Pancreas (tissue), 10 donors: ENCODE results near the gene CCDC85C. TPM values are rescaled to one million over a fixed set of nuclear protein-coding genes. Genes with fewer than 3 reads are reported as not detected.

Source experiments
- ATAC-seq, 4 donors: fragments of 200-7000 bp; cut with Tn5 transposase; one replicate each; pipeline versions ENCODE4 v1.8.0 to v1.9.1; 2020; ENCODE audit warnings: mild to moderate bottlenecking in 4 of 4, moderate library complexity in 4 of 4
- DNase-seq, 6 donors: peaks; one replicate each; pipeline ENCODE4 v3.0.0-alpha.2; 2020
- FAIRE-seq: peaks from 2 replicates; lab custom pipeline; 2012; peaks lifted over from hg19 to GRCh38; lab: Jason Lieb, UNC
- H3K27ac ChIP-seq, 4 donors: fragments of 200-600 bp; sonication (generic); 1 replicate in 3 of 4; 2 replicates in 1 of 4; pipeline versions ENCODE4 v1.5.0 to v1.8.0; 2020
- H3K27me3 ChIP-seq, 4 donors: fragments of 200-600 bp; one replicate each; pipeline ENCODE4 v1.8.0; 2021
- H3K36me3 ChIP-seq, 3 donors: fragments of 200-600 bp; sonication (generic) in 1 of 3; one replicate each; pipeline versions ENCODE4 v1.5.0 to v1.8.0; 2020 to 2021
- H3K4me1 ChIP-seq, 3 donors: fragments of 200-600 bp; one replicate each; pipeline ENCODE4 v1.8.0; 2021
- H3K4me3 ChIP-seq, 4 donors: fragments of 200-600 bp; sonication (generic) in 2 of 4; one replicate each; pipeline versions ENCODE4 v1.5.0 to v1.8.0; 2020 to 2021
- H3K9me3 ChIP-seq, 4 donors: fragments of 200-600 bp; one replicate each; pipeline ENCODE4 v1.8.0; 2021
- CTCF ChIP-seq, 4 donors: fragments of 200-600 bp; sonication (generic) in 3 of 4; IDR thresholded peaks; one replicate each; pipeline versions ENCODE4 v1.5.0 to v1.8.0; 2021; ENCODE audit warnings: antibody characterized with exemption in 4 of 4
- WGBS, 2 donors: extraction: QIAGEN DNeasy Blood & Tissue Kit; methylation state at CpG; one replicate each; pipeline ENCODE4 v1.1.7; 2013; 5-methylcytosine and 5-hydroxymethylcytosine counted together
- intact Hi-C, 3 donors: fragments of 100-400 bp; cut with DNase I; formaldehyde crosslinking; loops; one replicate each; pipeline versions ENCODE4 v1.11.1 to v1.14.2; 2022
- polyA plus RNA-seq, 2 donors: library from polyadenylated mRNA; stranded (reverse); fragments of 200-250 nt; gene quantifications; one replicate each; pipeline ENCODE4 v1.2.3, GENCODE V29; 2013
- total RNA-seq, 6 donors: library from RNA; stranded (reverse); fragmentation: NEBNext Ultra II Directional in 4 of 6; extraction: Animal tissue kit (Norgen Biotek cat#: 25700) in 4 of 6; gene quantifications; one replicate each; pipeline versions ENCODE4 v1.2.1 to v1.2.4, GENCODE V29; 2021 to 2023
- donor health status: healthy with polysubstance abuse.
- donor health status: DM: no; HTN: no; CAD: no; lungs with moderate emphysema.
- donor health status: DM: no; HTN: no; CAD: no.
- donor health status: control.
- donor health status: control.
- donor health status: Bipolar disorder and iron deficiency.
- donor health status: DM: yes; HTN: yes; CAD: no.
- donor health status: DM: no; HTN: no; CAD: no.
- donor health status: DM: no; HTN: no; CAD: no.
- donor health status: DM: yes; HTN: yes; CAD: no.

Gene CCDC85C
- total and polyA plus RNA-seq, 8 donors: 9.5 to 22.2 (median 17.6) TPM

GRCh38 chr14:99468836-99469592, 135.0 kb downstream of the CCDC85C start:
- intact Hi-C loops: no loop called here
- 80 to 84% methylated on average over 8 of the region's 8 CpGs for WGBS, 2 donors
- no peak overlapping the region for H3K4me3 ChIP-seq
- no peaks in the 10 kb centered on the region for H3K9me3 ChIP-seq
- H3K27me3 ChIP-seq: no peaks in the 10 kb centered on the region
- no peak for TF ChIP-seq CTCF (IDR thresholded peaks at IDR 0.05)
- no peaks in the 10 kb centered on the region for H3K4me1 ChIP-seq
- H3K36me3 ChIP-seq: peaks cover 0 to 9% (median 0%) of the 10 kb centered on the region in 3 donors
- no peak for ATAC-seq
- H3K27ac ChIP-seq: no peak overlapping the region
- FAIRE-seq: no peak
- DNase-seq: no peak

GRCh38 chr14:99468081-99468480, 135.9 kb downstream of the CCDC85C start:
- WGBS, 2 donors: 86% methylated on average over 4 of the region's 4 CpGs
- H3K9me3 ChIP-seq: no peaks in the 10 kb centered on the region
- DNase-seq (no peak), ATAC-seq (peak in 1 of 4 donors; percentile 25), FAIRE-seq (no peak)
- H3K27ac ChIP-seq: no peak overlapping the region
- H3K4me1 ChIP-seq: no peaks in the 10 kb centered on the region
- TF ChIP-seq CTCF (IDR thresholded peaks at IDR 0.05): no peak
- no peak overlapping the region for H3K4me3 ChIP-seq
- peaks cover 0 to 9% (median 0%) of the 10 kb centered on the region in 3 donors for H3K36me3 ChIP-seq
- intact Hi-C loops: no loop called here
- H3K27me3 ChIP-seq: no peaks in the 10 kb centered on the region

GRCh38 chr14:99467336-99468078, 136.5 kb downstream of the CCDC85C start:
- intact Hi-C loops: no loop called here
- no peak for TF ChIP-seq CTCF (IDR thresholded peaks at IDR 0.05)
- Histone ChIP-seq H3K4me3 (no peak overlapping the region), H3K36me3 (peaks cover 0 to 13% (median 2%) of the 10 kb centered on the region in 3 donors), H3K4me1 (no peaks in the 10 kb centered on the region), H3K27ac (no peak overlapping the region), H3K9me3 (no peaks in the 10 kb centered on the region), H3K27me3 (no peaks in the 10 kb centered on the region)
- DNase-seq: no peak
- no peak for FAIRE-seq
- 70 to 79% methylated on average over 9 of the region's 9 CpGs for WGBS, 2 donors
- peak in 1 of 4 donors; percentile 24 for ATAC-seq

GRCh38 chr14:99466758-99467157, 137.2 kb downstream of the CCDC85C start:
- TF ChIP-seq CTCF (IDR thresholded peaks at IDR 0.05): no peak
- Histone ChIP-seq H3K27ac (no peak overlapping the region), H3K4me3 (no peak overlapping the region), H3K27me3 (no peaks in the 10 kb centered on the region), H3K9me3 (no peaks in the 10 kb centered on the region), H3K36me3 (peaks cover 0 to 19% (median 5%) of the 10 kb centered on the region in 3 donors), H3K4me1 (no peaks in the 10 kb centered on the region)
- no peak for FAIRE-seq
- 69 to 73% methylated on average over 3 of the region's 3 CpGs for WGBS, 2 donors
- DNase-seq: no peak
- intact Hi-C loops: no loop called here
- no peak for ATAC-seq
